Stimulated activated CD8-positive, alpha-beta memory T cell treated with anti-CD3 and anti-CD28 coated beads, Interleukin-2, amount 100 ng/mL, for 1 hour (primary cell): ENCODE results near the gene DEFB119.
"Not testable (repeated sequence)": the region's sequence is repeated elsewhere in the genome, so short reads cannot be mapped to it uniquely, and the experiment has no call there.

Source experiments
- DNase-seq, 2 donors: peaks; one replicate each; pipeline ENCODE4 v3.0.0-alpha.2; 2020; ENCODE audit warnings: low read depth in 2 of 2

Gene DEFB119

GRCh38 chr20:31390490-31390889, at the start of gene DEFB119:
DEFB119 (minus strand) TSS chr20:31390590; CDS start chr20:31390483, 107 bp downstream.
- DNase-seq, result no peak

GRCh38 chr20:31430568-31431115, 40.3 kb upstream of the DEFB119 start:
- no peak for DNase-seq

GRCh38 chr20:31427576-31427975, 37.2 kb upstream of the DEFB119 start:
- not testable (repeated sequence) for DNase-seq

- DNase-seq, result not testable (repeated sequence)
These were observed 36.6 kb upstream of the DEFB119 start for GRCh38 chr20:31426891-31427551.

- DNase-seq, result no peak
These were observed 35.4 kb upstream of the DEFB119 start for GRCh38 chr20:31425797-31426196.

- no peak for DNase-seq
These were observed 27.9 kb upstream of the DEFB119 start for GRCh38 chr20:31418307-31418706.

- DNase-seq, result no peak
These were observed 25.3 kb upstream of the DEFB119 start for GRCh38 chr20:31415653-31416052.

GRCh38 chr20:31414381-31414780, 24.0 kb upstream of the DEFB119 start:
- DNase-seq, result no peak

- no peak for DNase-seq
These were observed 19.6 kb upstream of the DEFB119 start for GRCh38 chr20:31410011-31410410.

- DNase-seq, result no peak
These were observed 15.7 kb upstream of the DEFB119 start, which contains the start of gene DEFB121 for GRCh38 chr20:31406115-31406514. DEFB121 (minus strand) TSS chr20:31406215; CDS start chr20:31406152, 63 bp downstream.

- DNase-seq, result no peak
These were observed 13.5 kb upstream of the DEFB119 start for GRCh38 chr20:31403886-31404285.

- no peak for DNase-seq
These were observed 4.5 kb upstream of the DEFB119 start for GRCh38 chr20:31394900-31395299.

- no peak for DNase-seq
These were observed 2.4 kb upstream of the DEFB119 start for GRCh38 chr20:31392836-31393235.

GRCh38 chr20:31374346-31374745, 16.0 kb downstream of the DEFB119 start:
- DNase-seq, result no peak

- DNase-seq, result no peak
These were observed 22.1 kb downstream of the DEFB119 start, which contains the start of gene DEFB118 for GRCh38 chr20:31368301-31368700. DEFB118 (plus strand) TSS chr20:31368601; CDS start chr20:31368651, 50 bp downstream.

GRCh38 chr20:31364272-31364671, 26.1 kb downstream of the DEFB119 start:
- not testable (repeated sequence) for DNase-seq

GRCh38 chr20:31363295-31363694, 27.1 kb downstream of the DEFB119 start:
- DNase-seq, result no peak

GRCh38 chr20:31355981-31356380, 34.4 kb downstream of the DEFB119 start:
- no peak for DNase-seq

- no peak for DNase-seq
These were observed 48.9 kb downstream of the DEFB119 start for GRCh38 chr20:31341470-31341869.

- DNase-seq, result no peak
These were observed 59.5 kb downstream of the DEFB119 start for GRCh38 chr20:31330893-31331292.
